ENCODE measurements around the gene UTF1.

- TF ChIP-seq CTCF (IDR thresholded peaks at IDR 0.05; ENCODE audit: poor library complexity, severe bottlenecking) (no peak), EP300 (conservative IDR thresholded peaks at IDR 0.05; ENCODE audit: poor library complexity, severe bottlenecking) (no peak), REST (IDR thresholded peaks at IDR 0.05; ENCODE audit: borderline replicate concordance) (no peak)
Observed at GRCh38 chr10:133204226-133205015, 25.6 kb upstream of the UTF1 start.
